HG03045 (cell line): ENCODE results near the gene CRYBG2.

Experiments
- ATAC-seq: cut with Tn5 transposase; IDR thresholded peaks from one replicate; pipeline ENCODE4 v1.9.1; 2021; ENCODE audit warnings: mild to moderate bottlenecking, moderate library complexity; ENCODE audit not compliant: unreplicated experiment

Gene CRYBG2

GRCh38 chr1:26370591-26371382 is 16.9 kb upstream of the CRYBG2 start:
- no peak for ATAC-seq

GRCh38 chr1:26368486-26368885 is 14.6 kb upstream of the CRYBG2 start:
- ATAC-seq = no peak

DNA sequence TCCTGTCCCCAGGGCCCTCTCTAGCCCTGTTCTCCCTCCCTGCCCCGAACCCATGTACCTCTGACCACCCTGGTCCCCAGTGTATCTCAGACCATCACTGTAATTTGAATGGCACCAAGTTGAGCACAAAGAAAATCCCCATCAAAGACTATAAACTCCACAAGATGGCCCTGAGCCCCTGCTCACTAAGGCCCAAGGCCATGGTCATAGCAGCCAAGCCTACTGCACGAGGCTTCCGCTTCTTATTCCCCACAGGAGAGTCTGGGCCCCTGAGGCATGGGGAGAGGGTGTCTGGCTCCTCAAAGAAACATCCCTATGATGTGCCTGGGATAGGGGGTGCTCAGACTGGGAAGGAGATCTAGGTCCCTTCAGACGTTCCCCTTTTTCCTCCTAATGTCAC is 14.1 kb upstream of the CRYBG2 start:
- no peak for ATAC-seq

GRCh38 chr1:26367441-26367840 is 13.5 kb upstream of the CRYBG2 start:
- ATAC-seq = no peak

DNA sequence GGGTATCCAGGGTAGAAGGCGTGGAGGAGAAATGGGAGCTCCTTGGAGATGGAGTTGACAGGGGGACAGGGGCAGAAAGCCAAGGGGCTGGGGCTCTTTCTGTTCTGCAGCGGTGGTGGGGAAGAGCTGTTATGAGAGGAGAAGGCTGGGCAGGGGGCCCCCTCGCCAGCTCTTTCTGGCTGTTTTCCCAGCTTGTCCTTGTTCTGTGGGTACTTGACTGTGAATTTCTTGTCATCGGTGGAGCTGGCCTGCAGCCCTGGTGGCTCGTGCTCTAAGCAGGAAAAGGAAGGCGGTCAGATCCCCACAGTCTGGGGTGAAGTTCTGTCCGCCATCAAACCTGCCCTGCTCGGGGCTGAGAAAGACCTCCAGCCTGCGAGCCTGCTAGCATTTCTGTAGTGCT is 11.0 kb upstream of the CRYBG2 start:
- ATAC-seq = no peak

DNA sequence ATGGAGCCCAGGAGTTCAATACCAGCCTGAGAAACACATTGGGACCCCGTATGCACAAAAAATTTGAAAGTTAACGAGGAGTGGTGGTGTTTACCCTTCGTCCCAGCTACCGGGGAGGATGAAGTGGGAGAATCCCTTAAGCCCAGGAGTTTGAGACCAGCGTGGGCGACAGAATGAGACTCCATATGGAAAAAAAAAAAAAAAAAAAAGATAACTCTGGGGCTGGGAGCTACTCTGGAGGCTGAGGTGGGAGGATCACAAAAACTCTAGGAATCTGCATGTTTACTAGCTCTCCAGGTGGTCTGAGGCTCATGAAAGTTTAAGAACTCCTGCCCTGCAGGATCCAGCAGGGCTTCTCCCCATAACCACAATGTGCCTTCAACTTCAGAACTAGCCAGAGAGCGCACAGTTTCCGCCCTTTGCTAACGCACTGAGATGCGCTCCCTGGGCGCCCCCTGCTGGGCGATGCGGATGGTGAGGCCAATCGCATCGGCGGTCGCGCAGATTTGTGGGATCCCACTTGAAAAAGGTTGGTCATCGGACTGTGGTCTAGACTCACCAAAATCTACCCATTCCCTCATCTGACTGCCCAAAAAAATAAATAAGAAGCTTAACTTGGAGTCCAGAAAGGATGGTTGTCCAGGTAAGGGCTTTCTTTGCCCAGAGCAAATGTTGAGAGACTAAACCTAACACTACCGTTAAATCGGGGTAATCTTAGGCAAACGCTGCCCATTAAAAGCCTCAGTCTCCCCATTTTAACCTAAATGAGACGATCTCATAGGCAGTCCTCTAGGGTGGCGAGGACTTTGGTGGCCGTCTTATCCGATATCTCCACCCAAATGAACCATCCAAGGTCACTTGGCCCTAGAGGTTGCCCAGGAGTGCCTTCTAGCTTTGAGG is 9.9 kb upstream of the CRYBG2 start:
- no peak for ATAC-seq

DNA sequence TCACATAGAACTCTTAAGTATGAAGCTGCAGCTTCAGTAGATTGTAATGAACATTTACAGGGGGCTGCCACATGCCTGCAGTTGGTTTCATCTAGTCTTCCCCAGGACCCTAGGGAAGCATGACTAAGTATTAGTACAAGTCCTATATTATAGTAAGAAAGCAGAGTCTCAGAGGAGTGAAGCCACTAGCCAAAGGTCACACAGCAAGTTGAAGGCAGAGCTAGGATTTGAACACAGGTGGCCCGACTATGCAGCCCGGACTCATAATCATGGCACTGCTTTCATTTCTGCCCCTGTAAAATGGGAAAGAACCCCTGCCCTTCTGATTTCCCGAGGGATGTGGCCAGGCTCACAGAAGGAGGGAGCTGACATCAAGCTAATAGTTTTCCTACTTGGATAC is 8.4 kb upstream of the CRYBG2 start:
- no peak for ATAC-seq

DNA sequence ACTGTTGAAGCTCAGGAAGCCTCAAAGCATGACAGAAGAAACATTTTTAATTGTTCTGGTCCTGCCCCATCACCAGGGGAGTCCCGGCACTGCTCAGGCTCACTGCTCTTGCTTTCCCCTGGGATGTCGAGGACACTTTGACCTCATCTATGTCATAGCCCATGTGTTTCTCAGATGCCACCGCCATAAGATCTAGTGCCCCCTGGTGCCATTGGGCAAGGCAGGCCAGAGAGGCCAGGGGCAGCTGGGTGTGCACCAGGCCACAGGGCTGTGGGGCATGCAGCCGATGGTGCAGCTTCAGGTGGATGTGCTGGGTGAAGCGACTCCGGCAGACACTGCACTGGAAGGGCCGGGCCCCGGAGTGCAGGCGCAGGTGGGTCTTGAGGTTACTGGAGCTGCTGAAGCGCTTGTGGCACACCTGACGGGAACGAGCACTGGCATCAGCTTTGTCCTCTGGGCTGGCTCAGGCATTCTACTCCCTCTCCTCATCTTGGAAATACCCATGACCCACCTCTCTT is 7.7 kb upstream of the CRYBG2 start:
- ATAC-seq = no peak

GRCh38 chr1:26360807-26361604 is 7.1 kb upstream of the CRYBG2 start:
- no peak for ATAC-seq

DNA sequence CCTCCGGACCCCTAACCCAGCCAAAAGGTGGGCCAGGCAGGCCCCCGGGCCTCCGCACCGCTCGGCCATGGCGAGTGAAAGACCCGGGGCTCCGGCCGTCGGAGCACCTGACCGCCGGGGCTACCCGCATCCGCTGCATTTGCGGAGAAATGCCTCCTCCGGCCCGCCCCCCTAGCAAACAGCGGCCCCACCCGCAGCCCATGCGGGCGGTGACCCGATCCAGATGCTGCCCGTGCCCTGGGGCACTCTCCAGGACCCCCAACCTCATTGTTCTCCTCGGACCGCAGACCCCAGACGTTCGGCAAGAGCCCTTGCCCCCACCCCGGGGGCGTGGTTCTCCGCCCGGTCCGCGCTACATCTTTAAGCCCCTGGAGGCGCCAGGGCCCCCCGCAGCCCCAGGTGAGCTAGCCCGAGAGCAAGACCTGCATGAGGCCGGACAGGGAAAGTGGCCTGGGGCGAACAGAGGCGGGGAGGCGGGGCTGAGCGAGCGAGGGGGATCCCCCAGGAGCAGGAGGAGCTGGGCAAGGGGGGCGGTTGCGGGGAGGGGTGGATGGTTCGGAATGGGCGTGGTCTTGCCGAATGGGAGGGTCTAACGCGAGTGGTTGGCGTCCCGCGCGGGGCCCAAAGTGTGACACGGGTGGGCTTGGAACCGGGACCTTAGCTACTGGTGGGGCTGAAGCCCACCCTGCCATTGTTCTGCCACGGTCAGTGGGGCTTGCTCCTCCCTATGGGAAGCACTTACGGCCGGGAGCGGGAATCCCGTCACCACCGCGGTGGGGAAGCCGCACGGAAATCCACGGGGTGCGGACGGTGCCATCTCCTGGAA is 6.3 kb upstream of the CRYBG2 start:
- no peak for ATAC-seq

DNA sequence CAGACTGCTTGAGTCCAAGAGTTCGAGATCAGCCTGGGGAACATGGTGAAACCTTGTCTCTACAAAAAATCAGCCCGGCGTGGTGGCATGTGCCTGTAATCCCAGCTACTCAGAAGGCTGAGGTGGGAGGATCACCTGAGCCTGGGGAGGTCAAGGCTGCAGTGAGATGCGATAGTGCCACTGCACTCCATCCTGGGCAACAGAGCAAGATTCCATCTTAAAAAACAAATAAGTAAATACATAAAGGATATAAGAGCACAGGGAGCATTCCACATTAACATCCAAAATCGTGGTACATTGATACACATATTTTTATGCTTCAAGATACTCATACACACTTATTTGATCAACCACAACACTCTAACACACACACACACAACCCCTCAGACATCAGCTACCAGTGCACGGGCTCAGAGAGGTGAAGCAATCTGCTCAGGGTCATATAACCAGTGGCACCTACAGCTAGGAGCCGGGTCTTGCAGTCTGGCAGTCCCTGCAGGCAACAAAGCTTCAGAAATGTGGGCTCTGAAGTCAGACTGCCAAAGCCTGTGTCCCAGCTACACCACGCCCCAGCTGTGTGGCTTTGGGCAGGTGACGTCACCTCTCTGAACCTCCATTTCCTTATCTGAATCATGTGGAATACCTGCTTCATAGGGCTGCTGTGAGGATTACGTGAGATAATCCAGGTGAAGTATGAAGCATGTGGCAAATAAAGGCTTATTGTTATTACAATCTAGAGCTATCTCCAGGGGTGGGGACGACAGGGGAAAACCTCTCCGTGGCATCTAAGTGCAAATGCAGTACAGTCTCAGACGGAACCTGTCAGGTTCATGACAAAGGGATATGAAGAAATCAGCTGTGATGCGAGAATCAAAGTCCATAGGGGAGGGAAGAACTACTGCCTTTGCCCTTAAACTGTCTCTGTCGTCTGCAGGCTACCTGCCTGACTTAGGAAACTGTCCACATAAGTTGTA is 4.8 kb upstream of the CRYBG2 start:
- ATAC-seq = no peak

GRCh38 chr1:26357121-26357602 is 3.2 kb upstream of the CRYBG2 start:
- ATAC-seq = no peak

GRCh38 chr1:26356106-26356505 is 2.2 kb upstream of the CRYBG2 start:
- no peak for ATAC-seq

DNA sequence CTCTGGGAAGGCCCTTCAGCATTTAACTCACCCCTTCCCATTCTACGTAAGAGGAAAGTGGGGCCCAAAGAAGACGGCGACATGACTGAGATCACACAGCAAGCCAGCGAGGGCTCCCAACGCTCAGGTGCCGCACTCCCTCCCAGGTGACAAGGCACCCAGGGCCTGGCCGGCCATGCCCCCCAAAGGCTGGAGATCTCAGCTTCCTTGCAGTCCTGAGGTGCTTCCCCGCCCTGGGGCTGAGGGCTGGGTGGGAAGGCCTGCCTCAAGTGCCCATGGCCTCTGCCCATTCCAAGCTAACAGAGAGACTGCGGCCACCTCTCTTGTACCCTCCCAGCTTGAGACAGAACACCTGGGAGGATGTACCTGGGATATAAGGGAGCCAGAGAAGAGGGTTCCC is 1.0 kb upstream of the CRYBG2 start:
- ATAC-seq = no peak

- no peak for ATAC-seq
Observed at GRCh38 chr1:26353210-26353859, 595 bp downstream of the CRYBG2 start.

DNA sequence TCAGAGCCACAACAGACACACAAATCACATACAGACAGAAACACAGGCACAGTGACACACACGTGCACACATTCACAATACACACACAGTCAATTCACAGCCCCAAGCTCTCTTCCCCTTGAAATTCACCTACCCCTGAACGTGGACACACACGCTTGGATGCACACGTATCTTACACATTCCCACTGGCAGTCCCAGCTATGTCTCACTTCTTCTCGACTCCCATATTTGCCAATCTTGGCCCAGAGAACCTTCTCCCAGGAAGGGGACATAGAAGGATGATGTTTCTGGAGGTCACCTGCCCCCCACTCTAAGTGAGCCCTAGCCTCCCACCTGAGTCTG is 1.6 kb downstream of the CRYBG2 start:
- ATAC-seq = no peak

DNA sequence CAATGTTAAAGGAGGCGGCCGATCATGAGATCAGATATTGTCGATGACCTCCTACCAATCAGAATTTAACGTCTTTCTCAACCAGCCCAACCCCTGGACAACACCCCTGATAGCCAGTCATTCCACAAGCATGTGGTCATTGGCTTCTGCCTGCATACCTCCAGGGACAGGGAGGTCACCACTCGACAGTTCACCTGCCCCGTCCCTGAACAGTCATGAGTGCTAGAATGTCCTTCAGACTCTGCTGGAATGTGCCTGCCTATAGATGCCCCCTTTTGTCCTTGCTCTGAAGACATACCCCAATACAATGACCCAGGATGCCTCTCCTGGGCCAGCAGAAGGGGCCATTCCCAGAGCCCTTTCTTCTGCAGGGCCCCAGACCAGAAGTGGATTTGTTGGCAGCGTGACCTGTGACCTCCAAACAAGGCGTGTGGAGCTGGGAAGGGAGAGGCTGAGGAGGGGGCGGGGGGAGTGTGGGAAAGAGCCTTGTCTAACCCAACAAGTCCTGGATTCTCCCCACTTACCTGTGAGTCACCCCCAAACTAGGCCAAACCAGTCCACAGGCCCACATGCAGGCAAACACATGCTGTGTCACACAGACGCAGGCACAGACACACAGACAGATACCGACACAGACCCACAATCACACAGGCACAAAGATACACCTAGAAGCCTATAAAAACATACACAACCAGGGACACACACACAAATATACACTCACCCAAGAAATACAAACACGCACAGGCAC is 2.2 kb downstream of the CRYBG2 start:
- no peak for ATAC-seq
